OCI-LY1 (cell line): ENCODE results near the gene GNAQ.

ENCODE experiments used
- H2AFZ ChIP-seq: fragments of 200-600 bp; sonication (generic), shearing (Covaris generic); 2 replicates; pipeline ENCODE4 v1.6.0; 2014; ENCODE audit warnings: antibody characterized with exemption, mild to moderate bottlenecking, low read length
- H3F3A ChIP-seq: fragments of 200-600 bp; sonication (generic), shearing (Covaris generic); 2 replicates; pipeline ENCODE4 v1.6.0; 2014; ENCODE audit warnings: mild to moderate bottlenecking, antibody characterized with exemption, low read length, moderate library complexity; ENCODE audit not compliant: insufficient read depth
- H3K27ac ChIP-seq: fragments of 200-600 bp; sonication (generic); 2 replicates; pipeline ENCODE4 v1.5.1; 2014; ENCODE audit warnings: low read length, mixed run types, mild to moderate bottlenecking, low read depth; ENCODE audit not compliant: poor library complexity, severe bottlenecking
- H3K27me3 ChIP-seq: fragments of 200-600 bp; sonication (generic); 2 replicates; pipeline ENCODE4 v1.6.0; 2014; ENCODE audit warnings: antibody characterized with exemption, mild to moderate bottlenecking, low read length, moderate library complexity; ENCODE audit not compliant: insufficient read depth
- H3K36me3 ChIP-seq: fragments of 200-600 bp; sonication (generic); 2 replicates; pipeline ENCODE4 v1.6.1; 2014; ENCODE audit warnings: mild to moderate bottlenecking, antibody characterized with exemption, low read length, moderate library complexity, mixed read lengths; ENCODE audit not compliant: insufficient read depth
- H3K4me1 ChIP-seq: fragments of 200-600 bp; sonication (generic); 2 replicates; pipeline ENCODE4 v1.5.1; 2014; ENCODE audit warnings: mild to moderate bottlenecking, low read length, moderate library complexity; ENCODE audit not compliant: insufficient read depth, severe bottlenecking
- H3K4me2 ChIP-seq: fragments of 200-600 bp; sonication (generic), shearing (Covaris generic); 2 replicates; pipeline ENCODE4 v1.6.1; 2014; ENCODE audit warnings: low read length
- H3K4me3 ChIP-seq: fragments of 200-600 bp; sonication (generic); 2 replicates; pipeline ENCODE4 v1.5.1; 2014; ENCODE audit warnings: low read length, low read depth, mild to moderate bottlenecking, mixed read lengths; ENCODE audit not compliant: poor library complexity, severe bottlenecking
- H3K79me2 ChIP-seq: fragments of 200-600 bp; shearing (Covaris generic); 2 replicates; pipeline ENCODE4 v1.6.1; 2016; ENCODE audit warnings: mixed run types, low read length, mixed read lengths; ENCODE audit not compliant: insufficient read depth
- H3K9ac ChIP-seq: fragments of 200-600 bp; sonication (generic), shearing (Covaris generic); 2 replicates; pipeline ENCODE4 v1.6.1; 2014; ENCODE audit warnings: mild to moderate bottlenecking, low read length, mixed read lengths
- H3K9me2 ChIP-seq: fragments of 200-600 bp; sonication (generic), shearing (Covaris generic); 2 replicates; pipeline ENCODE4 v1.6.1; 2014; ENCODE audit warnings: low read depth, mild to moderate bottlenecking, low read length, mixed read lengths
- H3K9me3 ChIP-seq: fragments of 200-600 bp; shearing (Covaris generic); 2 replicates; pipeline ENCODE4 v1.6.1; 2014; ENCODE audit warnings: low read length, mixed read lengths
- H4K20me1 ChIP-seq: fragments of 200-600 bp; sonication (generic), shearing (Covaris generic); 2 replicates; pipeline ENCODE4 v1.6.0; 2016; ENCODE audit warnings: mild to moderate bottlenecking, low read length; ENCODE audit not compliant: insufficient read depth
- CTCF ChIP-seq: fragments of 200-600 bp; sonication (generic), shearing (Covaris generic); IDR thresholded peaks from 2 replicates; pipeline ENCODE4 v1.5.1; 2017; ENCODE audit warnings: mild to moderate bottlenecking, antibody characterized with exemption, low read length, moderate library complexity, mixed read lengths
- EZH2 ChIP-seq: fragments of 200-600 bp; sonication (generic), shearing (Covaris generic); IDR thresholded peaks from 2 replicates; pipeline ENCODE4 v1.8.0; 2017; ENCODE audit warnings: borderline replicate concordance, mixed run types, mild to moderate bottlenecking, antibody characterized with exemption, low read length, moderate library complexity, mixed read lengths

The GNAQ gene

GRCh38 chr9:77712533-77713130 lies 319.0 kb downstream of the GNAQ start:
- Histone ChIP-seq H3K27me3 (no peaks in the 10 kb centered on the region), H3K9me3 (no peaks in the 10 kb centered on the region), H4K20me1 (no peaks in the 10 kb centered on the region), H3K27ac (no peak overlapping the region), H3K4me2 (no peak overlapping the region), H3K36me3 (no peaks in the 10 kb centered on the region), H3K9ac (no peak overlapping the region), H3K4me1 (no peaks in the 10 kb centered on the region), H3F3A (no peaks in the 10 kb centered on the region), H3K4me3 (no peak overlapping the region), H2AFZ (no peak overlapping the region), H3K9me2 (no peaks in the 10 kb centered on the region), H3K79me2 (no peaks in the 10 kb centered on the region)
- TF ChIP-seq EZH2 (no peak), CTCF (no peak)

GRCh38 chr9:77710965-77711648 lies 320.5 kb downstream of the GNAQ start:
- H2AFZ ChIP-seq = no peak overlapping the region
- H3K27me3 ChIP-seq = no peaks in the 10 kb centered on the region
- H3K36me3 ChIP-seq = no peaks in the 10 kb centered on the region
- no peaks in the 10 kb centered on the region for H3K4me1 ChIP-seq
- H3K79me2 ChIP-seq = no peaks in the 10 kb centered on the region
- H4K20me1 ChIP-seq = no peaks in the 10 kb centered on the region
- H3K4me3 ChIP-seq = no peak overlapping the region
- H3K9me2 ChIP-seq = no peaks in the 10 kb centered on the region
- no peak overlapping the region for H3K9ac ChIP-seq
- H3K9me3 ChIP-seq = no peaks in the 10 kb centered on the region
- H3K27ac ChIP-seq = no peak overlapping the region
- H3K4me2 ChIP-seq = no peak overlapping the region
- H3F3A ChIP-seq = no peaks in the 10 kb centered on the region
- TF ChIP-seq EZH2 = no peak
- TF ChIP-seq CTCF = no peak

GRCh38 chr9:77710316-77710715 lies 321.3 kb downstream of the GNAQ start:
- H3K4me3 ChIP-seq = no peak overlapping the region
- no peak overlapping the region for H2AFZ ChIP-seq
- no peaks in the 10 kb centered on the region for H3K79me2 ChIP-seq
- no peak overlapping the region for H3K4me2 ChIP-seq
- no peaks in the 10 kb centered on the region for H3K9me2 ChIP-seq
- H3K36me3 ChIP-seq = no peaks in the 10 kb centered on the region
- no peaks in the 10 kb centered on the region for H3K4me1 ChIP-seq
- H3K27ac ChIP-seq = no peak overlapping the region
- no peaks in the 10 kb centered on the region for H4K20me1 ChIP-seq
- H3K27me3 ChIP-seq = no peaks in the 10 kb centered on the region
- no peaks in the 10 kb centered on the region for H3F3A ChIP-seq
- H3K9me3 ChIP-seq = no peaks in the 10 kb centered on the region
- TF ChIP-seq CTCF (no peak), EZH2 (no peak)
- no peak overlapping the region for H3K9ac ChIP-seq
